GM12874 (cell line): ENCODE data around the gene SEMA5A.

Experiments used
- CTCF ChIP-seq: IDR thresholded peaks from 2 replicates; pipeline ENCODE4 v1.5.1; 2011; ENCODE audit warnings: low read depth, mild to moderate bottlenecking, control low read depth, low read length, moderate library complexity; ENCODE audit not compliant: insufficient read depth

Gene SEMA5A

GRCh38 chr5:9201011-9201410 lies 344.9 kb downstream of the SEMA5A start:
- TF ChIP-seq CTCF, result no peak

GRCh38 chr5:9198394-9198793 lies 347.5 kb downstream of the SEMA5A start:
- TF ChIP-seq CTCF, result no peak

- TF ChIP-seq CTCF, result no peak
Observed at GRCh38 chr5:9197881-9198260, 348.0 kb downstream of the SEMA5A start.

GRCh38 chr5:9196403-9197227 lies 349.3 kb downstream of the SEMA5A start:
- TF ChIP-seq CTCF, result no peak

GRCh38 chr5:9194509-9194908 lies 351.4 kb downstream of the SEMA5A start:
- no peak for TF ChIP-seq CTCF

- no peak for TF ChIP-seq CTCF
Observed at GRCh38 chr5:9192266-9192665, 353.6 kb downstream of the SEMA5A start.

GRCh38 chr5:9189681-9190080 lies 356.2 kb downstream of the SEMA5A start:
- no peak for TF ChIP-seq CTCF

GRCh38 chr5:9188956-9189355 lies 356.9 kb downstream of the SEMA5A start:
- no peak for TF ChIP-seq CTCF
